GM19240 (cell line): ENCODE results near the gene TTC39C.

Experiments used
- DNase-seq: peaks from one replicate; pipeline ENCODE4 v3.0.0; 2011; ENCODE audit warnings: low spot score; ENCODE audit not compliant: insufficient read length

The TTC39C gene

DNA sequence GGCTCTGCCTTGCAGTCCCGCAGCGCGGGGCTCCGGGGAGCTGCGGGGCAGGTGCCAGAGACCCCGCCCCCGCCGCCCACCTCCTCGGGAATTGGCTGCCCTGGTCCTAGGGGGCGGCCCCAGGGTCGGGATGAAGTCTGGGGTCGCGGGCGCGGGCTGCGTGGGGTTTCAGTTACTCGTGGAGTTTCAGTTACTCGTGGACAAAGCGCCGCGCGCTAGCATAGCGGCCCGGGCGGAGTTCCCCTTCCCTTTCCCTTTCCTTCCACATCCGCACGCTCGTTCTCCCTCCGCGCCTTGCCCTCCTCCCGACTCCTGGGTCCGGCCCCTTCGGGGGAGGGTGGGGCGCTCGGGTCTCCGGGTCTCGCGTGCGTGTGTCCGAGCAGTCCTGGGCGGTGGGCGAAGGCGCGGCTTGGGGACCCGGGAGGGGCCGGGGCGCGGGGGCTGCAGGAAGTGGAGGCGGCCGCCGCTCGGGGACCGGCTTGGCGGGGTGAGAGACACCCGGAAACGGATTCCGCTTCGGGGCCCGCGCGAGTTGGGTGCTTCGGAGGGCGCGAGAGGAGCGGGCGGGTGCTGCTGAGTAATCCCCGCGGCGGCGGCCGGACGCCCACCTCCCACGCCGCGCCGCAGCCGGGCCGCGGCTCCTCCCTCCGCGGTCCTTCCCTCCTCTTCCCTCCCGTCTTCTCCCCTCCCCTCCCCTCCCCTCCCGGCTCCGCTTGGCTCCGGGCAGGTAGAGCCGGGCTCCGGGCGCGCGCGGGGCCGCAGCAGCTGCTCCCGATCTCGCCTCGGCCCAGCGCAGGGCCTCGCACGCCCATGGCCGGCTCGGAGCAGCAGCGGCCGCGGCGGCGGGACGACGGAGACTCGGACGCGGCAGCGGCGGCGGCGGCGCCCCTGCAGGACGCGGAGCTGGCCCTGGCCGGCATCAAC, at the start of gene TTC39C:
TSS of gene TTC39C (plus strand) at position 693 of the 924 bp plus-strand sequence. CDS start at position 811, 118 bp downstream.
- no peak for DNase-seq

DNA sequence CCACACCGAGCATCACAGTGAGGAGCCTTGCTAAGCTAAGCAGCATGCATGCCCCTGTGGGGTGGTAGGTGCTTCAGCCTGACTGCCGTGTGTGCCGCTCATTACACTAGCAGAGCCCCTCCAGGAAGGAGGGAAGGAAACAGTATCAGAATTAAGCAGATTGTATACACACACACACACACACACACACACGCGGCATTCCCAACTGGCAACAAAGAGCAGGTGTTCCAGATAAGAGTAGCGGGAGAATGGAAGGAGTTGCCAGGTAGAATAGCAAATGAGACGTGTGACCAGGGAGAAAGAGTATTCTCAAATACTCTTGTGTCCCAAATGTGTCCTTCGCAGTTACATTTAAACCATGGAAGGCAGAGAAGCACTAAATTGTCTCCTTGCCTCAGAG, 47.6 kb upstream of the TTC39C start:
- no peak for DNase-seq

DNA sequence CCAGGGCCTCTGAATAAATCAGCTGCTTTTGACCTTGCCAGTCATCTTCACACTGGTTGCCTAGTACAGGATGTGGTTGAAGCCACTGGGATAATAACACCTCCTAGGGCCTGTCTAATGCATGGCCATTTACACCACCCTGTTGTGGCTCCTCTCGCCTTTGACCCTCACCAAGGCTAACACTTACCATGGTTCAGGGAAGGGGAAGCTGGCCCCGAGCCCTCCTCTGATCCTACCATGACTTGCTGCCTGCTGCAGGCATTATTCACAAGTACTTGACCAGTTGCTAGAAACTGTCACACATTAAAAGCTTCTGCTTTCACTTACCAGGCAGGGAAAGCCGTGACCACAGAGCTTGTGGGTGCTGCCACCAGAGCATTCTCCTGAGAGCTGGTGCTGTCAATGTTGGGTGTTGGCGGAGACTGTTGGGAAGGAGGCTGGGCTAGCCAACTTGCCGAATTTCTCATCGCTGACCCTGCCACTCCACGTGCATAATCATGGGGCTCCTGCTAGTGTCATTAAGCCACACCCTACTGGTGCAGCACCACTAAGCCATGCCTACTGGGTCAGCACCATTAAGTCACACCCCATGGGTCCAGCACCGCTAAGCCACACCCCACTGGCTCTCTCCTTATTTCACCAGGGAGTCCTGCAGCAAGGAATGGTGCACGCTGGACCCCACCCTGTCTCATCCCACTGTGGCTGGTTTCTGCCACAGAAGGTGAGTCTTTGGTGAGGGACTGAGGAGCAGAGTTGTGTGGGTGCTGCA, 47.0 kb upstream of the TTC39C start:
- DNase-seq: no peak

DNA sequence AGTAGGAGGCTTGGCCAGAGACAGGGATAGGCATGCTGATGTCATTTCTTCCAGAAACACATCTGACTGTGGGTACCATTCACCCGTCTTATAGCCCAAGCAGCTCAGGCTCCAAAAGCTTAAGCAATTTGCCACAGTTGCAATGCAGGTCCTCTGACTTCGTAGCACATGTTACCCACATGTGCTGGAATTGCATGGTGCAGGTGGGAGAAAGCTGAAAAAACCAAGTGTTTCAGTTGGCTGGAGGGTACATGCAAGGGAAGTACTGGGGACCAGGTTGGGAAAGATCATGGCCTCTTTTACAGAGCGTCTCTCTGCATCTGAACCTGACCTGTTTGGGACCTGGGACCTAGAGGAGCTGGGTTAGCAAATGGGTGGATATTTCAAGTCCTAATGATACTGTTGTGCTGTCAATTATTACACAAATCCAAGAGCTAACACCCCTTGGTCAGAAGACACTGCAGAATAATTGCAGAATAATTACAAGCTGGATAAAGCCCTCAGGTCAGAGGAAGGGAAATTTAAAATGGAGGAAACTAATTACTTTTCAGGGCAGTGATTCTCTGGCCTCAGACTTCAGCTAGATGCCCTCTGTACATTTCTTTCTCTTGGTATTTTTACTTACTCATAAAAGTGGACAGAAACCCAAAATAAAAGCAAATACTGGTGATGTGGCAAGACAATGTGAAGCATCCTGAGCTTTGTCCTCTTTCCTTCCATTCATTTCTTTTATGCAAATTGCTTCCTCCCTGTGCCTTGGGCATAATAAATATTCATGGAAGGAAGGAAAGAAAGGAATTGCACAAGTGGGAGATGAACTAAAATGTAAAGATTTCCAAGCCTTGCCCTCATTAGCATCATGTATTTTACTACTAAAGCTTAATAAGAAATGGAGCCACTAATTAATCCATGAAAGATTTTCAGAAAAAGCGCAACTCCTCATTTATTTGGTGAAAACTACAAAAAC, 45.6 kb upstream of the TTC39C start:
- DNase-seq: no peak

DNA sequence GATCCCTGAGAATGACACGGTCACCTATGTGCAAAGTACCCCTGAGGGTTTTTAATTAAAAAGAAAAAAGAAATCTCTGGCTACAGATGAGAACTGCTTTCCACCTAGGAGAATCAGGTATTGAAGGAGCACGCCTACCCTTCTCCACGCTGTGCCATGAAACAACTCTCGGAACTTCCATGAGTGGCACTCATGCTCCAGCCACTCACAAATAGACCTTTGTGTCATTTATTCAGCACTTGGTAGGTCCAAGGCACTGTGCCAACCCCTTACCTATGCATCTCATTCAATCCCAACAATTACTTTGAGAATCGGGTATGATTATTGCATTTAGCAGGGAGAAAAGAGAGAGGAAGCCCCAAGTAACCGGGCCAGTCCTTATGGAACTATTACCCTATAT, 44.9 kb upstream of the TTC39C start:
- DNase-seq: no peak

DNA sequence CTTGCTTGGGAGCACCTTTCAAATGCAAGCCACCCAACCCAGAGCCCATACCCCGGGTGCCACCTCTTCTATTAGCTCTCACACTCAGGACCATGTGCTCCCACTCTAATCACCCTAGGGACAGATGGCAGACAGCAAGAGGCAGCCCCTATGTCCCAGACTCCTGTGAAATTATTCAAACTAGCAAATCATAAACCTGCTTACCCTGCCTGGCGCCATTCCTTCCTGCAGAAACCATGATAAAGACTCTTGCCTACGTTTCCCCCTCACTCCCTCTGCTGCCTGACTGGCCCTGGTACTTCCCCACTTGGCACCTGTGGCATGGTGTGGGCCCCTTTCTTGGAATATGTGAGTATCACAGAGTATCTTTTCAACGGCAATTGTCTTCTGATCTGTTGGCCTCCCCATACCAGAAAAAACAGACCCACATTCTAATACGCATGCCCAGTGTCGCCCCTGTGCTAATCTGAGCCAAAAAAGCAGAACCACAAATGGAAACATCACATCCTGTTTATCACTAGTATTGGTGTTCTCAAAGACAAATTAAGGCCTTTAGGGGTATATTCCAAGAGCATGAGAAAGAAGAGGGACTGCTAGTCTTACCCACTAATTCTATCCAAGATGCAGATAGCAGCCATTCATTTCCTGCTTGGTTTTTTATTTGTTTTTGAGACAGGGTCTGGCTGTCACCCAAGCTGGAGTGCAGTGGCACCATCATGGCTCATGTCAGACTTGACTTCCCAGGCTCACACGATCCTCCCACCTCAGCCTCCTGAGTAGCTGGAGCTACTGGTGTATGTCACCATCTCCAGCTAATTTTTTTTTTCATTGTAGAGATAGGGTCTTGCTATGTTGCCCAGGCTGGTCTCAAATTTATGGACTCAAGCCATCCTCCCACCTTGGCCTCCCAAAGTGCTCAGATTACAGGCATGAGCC, 44.1 kb upstream of the TTC39C start:
- DNase-seq: no peak

DNA sequence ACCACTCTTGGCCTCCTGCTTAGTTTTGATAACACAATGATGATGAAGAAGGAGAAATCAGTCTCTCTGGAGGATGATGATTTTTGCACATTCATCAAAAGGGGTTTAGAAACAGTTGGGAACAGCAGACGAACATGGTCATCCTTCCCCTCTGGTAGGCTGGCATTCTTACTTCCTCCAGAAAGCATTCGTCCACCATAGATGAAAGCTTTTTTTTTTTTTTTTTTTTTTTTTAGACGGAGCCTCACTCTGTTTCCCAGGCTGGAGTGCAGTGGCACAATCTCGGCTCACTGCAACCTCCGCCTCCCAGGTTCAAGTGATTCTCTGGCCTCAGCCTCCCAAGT, 43.5 kb upstream of the TTC39C start:
- DNase-seq: no peak

DNA sequence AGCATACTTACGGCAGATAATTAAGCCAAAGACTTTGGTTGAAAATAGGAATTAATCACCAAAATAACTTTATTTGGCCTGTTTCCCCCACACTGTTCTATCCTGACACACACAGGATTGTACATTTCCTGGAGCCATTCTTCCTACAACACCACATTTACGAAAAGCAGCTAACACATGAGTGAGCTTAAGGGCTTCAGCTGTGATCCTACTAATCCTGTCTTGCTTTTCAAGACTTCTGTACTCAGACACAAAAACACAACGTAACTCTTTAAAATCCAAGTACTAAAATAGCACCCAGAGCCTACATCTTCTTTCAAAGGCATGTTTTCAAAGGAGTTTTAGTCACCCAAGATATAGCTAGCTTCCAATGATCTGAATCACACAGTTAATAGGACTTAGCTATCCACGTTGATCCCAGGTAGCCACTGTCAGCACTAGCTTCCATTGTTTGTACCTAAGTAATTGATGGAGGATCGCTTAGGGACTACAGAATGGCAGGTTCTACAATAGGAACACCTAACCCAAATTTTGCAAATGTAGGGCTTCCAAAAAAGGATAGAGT, 42.8 kb upstream of the TTC39C start:
- DNase-seq: no peak

DNA sequence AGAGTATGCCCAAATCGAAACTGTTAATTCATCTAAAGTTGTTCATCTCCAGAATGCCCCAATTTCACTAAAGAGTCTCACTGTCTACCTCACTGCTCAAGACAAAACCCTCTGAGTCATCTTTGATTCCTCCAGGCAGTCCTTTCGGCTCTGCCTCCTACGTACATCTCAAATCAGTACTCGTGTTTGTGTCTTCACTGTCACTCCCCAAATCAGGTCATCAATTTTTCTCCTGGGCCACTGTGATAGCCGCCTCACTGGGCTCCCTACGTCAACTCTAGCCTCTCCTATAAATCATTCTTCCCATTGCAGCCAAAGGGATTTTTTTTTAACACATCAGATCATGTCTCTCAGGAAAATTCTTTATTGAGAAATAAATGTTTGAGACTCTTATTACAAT, 42.1 kb upstream of the TTC39C start:
- no peak for DNase-seq

DNA sequence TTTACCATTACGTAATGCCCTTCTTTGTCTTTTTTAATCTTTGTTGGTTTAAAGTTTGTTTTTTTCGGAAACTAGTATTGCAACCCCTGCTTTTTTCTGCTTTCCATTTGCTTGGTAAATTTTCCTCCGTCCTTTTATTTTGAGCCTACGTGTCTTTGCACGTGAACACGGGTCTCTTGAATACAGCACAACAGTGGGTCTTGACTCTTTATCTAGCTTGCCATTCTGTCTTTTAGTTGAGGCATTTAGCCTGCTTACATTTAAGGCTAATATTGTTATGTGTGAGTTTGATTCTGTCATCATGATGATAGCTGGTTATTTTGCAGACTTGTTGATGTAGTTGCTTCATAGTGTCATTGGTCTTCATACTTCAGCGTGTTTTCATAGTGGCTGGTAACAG, 37.5 kb upstream of the TTC39C start:
- DNase-seq: no peak

DNA sequence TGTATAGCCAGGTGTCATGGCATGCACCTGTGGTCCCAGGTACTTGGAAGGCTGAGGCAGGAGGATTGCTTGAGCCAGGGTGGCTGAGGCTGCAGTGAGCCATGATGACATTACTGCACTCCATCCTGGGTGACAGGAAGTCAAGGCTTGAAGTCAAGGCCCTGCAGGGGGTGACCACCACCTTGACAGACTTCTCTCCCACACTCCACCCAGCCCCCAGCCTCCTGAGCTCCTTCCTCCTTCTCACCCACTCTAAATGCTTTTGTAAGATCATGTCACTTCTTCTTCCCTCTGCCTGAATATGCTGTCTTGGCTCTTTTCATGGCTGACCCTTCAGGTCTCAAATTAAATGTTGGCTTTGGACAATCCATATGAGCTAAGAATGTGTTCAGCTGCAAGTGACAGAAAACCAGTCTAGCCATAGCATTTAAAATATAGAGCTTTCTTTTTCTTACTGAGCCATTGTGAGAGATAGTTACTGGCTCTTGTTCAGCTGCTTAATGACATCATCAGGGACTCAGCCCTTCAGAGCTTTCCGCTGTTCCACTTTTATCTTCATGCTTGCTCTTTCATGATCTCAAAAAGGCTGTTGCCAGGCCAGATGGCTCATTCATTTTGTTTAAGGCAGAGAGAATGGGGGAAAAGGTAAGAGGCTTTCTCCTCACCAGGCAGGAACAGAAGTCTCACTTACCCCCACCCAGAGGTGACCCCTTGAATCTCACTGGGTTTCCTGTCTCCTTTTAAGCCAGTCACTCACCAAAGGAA, 36.7 kb upstream of the TTC39C start:
- no peak for DNase-seq

DNA sequence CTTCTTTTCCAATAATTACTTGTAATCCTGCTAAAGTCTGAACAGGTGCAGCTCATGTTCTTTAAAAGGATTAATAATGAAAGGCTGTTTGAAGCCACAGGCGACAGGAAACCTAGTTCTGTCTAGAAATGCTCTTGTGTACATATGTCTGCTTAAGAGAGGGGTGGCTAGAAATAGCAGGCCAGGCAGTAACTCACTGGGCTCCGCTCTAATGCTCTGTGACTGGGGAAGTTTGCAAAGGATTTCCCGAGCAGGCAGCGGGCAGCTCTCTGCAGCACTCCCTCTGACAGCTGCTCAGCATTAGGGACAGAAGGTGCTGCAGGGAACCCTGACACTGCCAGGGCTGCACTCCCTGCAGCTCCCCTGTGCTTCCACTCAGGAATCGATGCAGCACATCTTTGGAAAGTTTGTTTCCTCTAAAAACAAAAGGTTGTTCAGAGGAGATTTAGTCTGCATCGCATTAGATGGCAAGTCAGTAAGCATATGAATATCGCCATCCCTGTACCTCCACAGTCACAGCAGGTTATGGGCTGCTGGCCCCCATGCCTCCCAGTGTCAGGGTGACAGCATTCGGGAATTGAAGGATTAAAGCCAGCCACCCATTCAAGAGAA, 33.1 kb upstream of the TTC39C start:
- no peak for DNase-seq

DNA sequence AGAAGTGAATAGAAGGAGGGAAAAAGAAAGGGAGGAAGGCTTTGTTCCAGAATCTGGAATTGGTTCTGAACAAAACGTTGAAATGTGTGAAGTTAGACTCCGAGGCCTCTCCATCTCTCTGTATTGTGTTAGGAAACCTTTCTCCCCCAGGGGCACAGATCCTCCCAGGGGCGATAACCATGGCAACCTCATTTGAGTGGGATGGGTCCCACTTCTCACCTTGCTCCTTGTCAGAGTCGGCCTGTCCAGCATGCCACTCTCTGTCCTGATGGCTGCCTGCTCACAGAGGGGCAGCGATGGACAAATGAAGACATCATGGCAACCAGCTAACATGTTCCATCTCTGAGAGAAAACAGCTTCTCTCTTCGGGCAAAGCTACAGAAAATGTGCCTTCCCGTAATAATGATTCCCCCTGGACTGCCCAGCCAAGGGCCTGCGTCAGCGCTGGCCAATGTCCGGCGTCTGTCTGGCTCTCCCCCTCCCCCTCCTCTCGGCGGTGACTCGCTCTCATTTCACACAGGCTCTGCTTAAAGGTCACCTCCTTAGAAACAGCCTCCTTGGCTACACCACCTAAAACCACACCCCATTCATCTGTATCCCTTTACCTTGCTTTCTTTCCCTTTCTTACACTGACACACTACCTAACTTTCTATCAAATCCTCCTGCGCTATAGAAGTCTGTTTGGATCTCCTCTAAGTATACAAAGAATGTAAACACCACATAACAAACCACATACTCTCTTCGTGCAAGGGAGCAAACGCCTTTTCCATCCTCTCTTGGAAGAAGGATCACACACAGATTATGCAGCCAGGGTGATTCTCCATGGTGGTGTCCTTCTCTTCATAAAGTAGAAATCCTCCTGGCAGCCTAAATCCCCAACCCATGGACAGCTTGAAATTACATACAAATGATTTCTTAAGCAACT, 32.1 kb upstream of the TTC39C start:
- no peak for DNase-seq

DNA sequence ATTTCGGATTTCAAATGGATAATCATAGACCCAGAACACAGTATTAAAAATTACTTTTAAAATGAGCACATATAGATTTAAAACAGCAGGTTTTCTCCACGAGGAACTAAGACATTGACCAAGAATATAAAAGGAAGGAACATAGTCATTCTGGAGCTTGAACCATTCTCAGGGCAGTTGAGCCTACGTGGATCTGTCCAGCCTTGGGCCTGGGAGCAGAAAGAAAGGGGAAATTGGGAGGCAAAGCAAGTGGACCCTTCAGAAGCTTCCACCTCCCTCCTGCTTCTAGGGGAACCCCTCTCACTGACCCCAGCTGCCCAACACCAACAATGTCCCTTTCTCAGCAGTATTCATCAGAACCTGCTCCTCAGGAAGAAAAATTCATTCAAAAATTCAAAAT, 31.4 kb upstream of the TTC39C start:
- DNase-seq: no peak

DNA sequence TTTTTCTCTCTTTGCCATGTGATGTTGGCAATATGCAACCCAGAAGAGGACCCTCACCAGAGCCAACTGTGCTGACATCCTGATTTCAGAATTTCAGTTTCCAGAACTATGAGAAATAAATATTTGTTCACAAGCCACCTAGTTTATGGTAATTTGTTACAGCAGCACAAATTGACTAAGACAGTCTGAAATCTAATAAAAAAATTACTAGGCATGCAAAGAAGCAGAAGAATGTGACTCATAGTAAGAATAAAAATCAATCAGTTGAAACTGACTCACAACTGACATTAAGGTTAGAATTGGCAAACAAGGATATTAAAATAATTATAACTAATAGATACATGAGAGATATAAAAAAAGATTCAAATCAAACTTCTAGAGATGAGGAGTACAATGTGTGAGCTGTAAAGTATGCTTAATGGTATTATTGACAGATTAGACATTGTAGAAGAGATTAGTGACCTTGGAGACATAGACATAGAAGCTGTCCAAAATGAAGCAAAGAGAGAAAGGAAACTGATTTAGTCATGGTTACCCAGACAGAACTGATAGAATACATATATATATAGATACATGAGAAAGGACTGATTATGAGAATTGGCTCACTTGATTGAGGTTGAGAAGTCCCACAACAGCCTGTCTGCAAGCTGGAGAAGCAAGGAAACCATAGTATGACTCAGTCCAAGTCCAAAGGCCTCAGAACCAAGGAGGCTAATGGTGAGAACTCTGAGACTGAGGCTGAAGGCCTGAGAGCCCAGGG, 27.8 kb upstream of the TTC39C start:
- DNase-seq: no peak

DNA sequence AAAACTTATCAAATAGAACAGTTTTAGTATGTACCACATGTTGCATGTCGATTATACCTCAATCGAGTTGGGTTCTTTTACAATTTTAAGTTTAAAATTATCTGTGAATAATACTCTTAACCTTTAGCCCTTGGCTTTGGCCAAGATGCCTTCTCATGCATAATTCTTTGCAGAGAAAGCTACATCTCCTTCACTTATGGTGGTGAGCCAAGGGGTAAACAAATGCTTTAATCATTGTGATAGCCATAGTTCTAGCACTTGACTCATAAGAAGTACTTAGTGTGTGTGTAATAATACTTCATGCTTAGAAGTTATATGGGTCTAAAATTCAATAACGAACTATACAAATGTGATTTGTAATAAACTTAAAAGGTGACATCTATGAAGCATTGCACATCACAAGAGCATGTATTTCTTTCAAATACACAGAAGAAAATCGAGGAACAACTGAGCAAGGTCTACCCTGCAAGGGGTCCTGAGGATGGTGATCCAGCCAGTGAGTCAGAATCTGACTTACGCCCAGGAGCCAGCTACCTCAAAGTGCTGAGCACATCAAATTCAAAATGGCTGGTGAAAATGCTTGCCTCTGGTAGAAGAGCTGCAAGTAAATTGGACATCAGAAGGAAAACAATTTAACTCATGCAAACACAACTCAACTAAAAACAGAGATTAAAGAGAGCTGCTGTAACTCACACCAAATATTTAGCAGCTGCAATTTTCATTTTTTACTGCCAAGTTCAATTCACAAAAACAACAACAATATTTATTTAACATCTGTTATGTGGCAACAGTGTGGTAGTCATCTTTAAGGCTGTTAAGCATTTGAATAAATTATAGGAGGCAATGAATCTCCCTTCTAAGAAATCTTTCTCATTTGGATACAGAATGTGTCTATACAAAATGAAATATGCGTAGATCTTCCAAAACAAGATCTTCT, 23.8 kb upstream of the TTC39C start:
- DNase-seq: no peak
